Measurements from ENCODE around the gene PLCH1. TPM values are rescaled to one million over a fixed set of nuclear protein-coding genes. Genes with fewer than 3 reads are reported as not detected.

PLCH1 gene
- total RNA-seq, 2 experiments from 2014 or later = 0.03 to 0.20 TPM

DNA sequence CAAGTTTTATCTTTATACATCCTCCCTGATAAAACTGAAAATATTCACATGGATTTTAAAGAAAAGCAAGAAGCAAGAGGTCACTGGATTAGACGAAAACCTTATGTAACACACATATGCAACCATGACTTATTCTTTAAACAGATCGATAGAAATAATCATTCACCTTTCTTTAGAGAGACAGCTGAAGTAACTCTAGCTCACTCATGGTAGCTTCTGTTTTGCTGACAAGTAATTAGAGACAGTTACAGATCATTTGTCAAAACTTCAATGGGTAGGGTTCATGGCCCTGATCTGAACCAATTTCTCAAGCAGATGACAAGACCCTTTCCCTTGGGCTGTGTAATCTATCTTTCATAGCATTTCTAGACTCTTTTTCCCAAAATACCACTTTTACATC lies 74.5 kb downstream of the PLCH1 start:
- Mint-ChIP-seq H3K9me3 (no peaks in the 10 kb centered on the region), H3K27ac (no peak overlapping the region), H3K4me3 (no peak overlapping the region), H3K27me3 (no peaks in the 10 kb centered on the region), H3K36me3 (ENCODE audit: low read depth) (no peaks in the 10 kb centered on the region), H3K4me1 (ENCODE audit: low read depth) (no peaks in the 10 kb centered on the region)
- TF ChIP-seq, protein P1, sequence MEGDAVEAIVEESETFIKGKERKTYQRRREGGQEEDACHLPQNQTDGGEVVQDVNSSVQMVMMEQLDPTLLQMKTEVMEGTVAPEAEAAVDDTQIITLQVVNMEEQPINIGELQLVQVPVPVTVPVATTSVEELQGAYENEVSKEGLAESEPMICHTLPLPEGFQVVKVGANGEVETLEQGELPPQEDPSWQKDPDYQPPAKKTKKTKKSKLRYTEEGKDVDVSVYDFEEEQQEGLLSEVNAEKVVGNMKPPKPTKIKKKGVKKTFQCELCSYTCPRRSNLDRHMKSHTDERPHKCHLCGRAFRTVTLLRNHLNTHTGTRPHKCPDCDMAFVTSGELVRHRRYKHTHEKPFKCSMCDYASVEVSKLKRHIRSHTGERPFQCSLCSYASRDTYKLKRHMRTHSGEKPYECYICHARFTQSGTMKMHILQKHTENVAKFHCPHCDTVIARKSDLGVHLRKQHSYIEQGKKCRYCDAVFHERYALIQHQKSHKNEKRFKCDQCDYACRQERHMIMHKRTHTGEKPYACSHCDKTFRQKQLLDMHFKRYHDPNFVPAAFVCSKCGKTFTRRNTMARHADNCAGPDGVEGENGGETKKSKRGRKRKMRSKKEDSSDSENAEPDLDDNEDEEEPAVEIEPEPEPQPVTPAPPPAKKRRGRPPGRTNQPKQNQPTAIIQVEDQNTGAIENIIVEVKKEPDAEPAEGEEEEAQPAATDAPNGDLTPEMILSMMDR (IDR thresholded peaks at IDR 0.05) = no peak
- H3K36me3 ChIP-seq (ENCODE audit: insufficient read depth, low read length) = no peaks in the 10 kb centered on the region
- POLR2A ChIA-PET = no interaction called here
- CTCF ChIA-PET = no interaction called here
- no peaks in the 10 kb centered on the region for H3K27me3 ChIP-seq (ENCODE audit: control insufficient read depth in 1 of 2, insufficient read depth in 2 of 2, low read length in 2 of 2)
- no peak overlapping the region for H3K4me3 ChIP-seq (ENCODE audit: low read length)
- DNase-seq (no peak), ATAC-seq (ENCODE audit: poor library complexity) (no peak)
- H3K4me1 ChIP-seq (ENCODE audit: insufficient read depth, low read length) = no peaks in the 10 kb centered on the region
- H3K27ac ChIP-seq (ENCODE audit: low read depth in 1 of 2, low read length in 2 of 2) = no peak overlapping the region
- H3K9me3 ChIP-seq (ENCODE audit: control insufficient read depth in 1 of 2, insufficient read depth in 1 of 2, low read length in 2 of 2) = no peaks in the 10 kb centered on the region
- intact Hi-C loops (cut with DNase I, micrococcal nuclease) = no loop called here

DNA sequence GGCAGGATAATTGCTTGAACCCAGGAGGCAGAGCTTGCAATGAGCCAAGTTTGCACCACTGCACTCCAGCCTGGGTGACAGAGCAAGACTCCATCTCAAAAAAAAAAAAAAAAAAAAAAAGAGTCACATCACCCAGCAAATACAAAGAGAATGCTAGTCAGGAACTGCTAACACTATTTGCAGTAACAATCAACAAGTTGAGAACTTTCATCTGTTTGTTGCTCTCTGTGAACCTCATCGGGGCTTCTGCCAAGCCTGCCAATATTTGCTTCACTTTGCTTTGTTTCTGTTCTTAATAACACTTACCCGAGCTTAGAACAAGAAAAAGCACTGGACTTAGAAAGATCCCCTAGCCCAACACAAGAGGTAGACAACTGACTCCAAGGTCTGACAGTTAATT lies 76.9 kb downstream of the PLCH1 start:
- Mint-ChIP-seq H3K4me1 (ENCODE audit: low read depth) (no peaks in the 10 kb centered on the region), H3K9me3 (no peaks in the 10 kb centered on the region), H3K27ac (no peak overlapping the region), H3K4me3 (no peak overlapping the region), H3K27me3 (no peaks in the 10 kb centered on the region), H3K36me3 (ENCODE audit: low read depth) (no peaks in the 10 kb centered on the region)
- POLR2A ChIA-PET = no interaction called here
- H3K27ac ChIP-seq (ENCODE audit: low read depth in 1 of 2, low read length in 2 of 2) = no peak overlapping the region
- DNase-seq = no peak
- no peak for ATAC-seq (ENCODE audit: poor library complexity)
- TF ChIP-seq, protein P1 (IDR thresholded peaks at IDR 0.05) = no peak
- CTCF ChIA-PET = no interaction called here
- H3K36me3 ChIP-seq (ENCODE audit: insufficient read depth, low read length) = no peaks in the 10 kb centered on the region
- H3K4me3 ChIP-seq (ENCODE audit: low read length) = no peak overlapping the region
- H3K9me3 ChIP-seq (ENCODE audit: control insufficient read depth in 1 of 2, insufficient read depth in 1 of 2, low read length in 2 of 2) = no peaks in the 10 kb centered on the region
- intact Hi-C loops (cut with DNase I, micrococcal nuclease) = no loop called here
- H3K4me1 ChIP-seq (ENCODE audit: insufficient read depth, low read length) = no peaks in the 10 kb centered on the region
- H3K27me3 ChIP-seq (ENCODE audit: control insufficient read depth in 1 of 2, insufficient read depth in 2 of 2, low read length in 2 of 2) = no peaks in the 10 kb centered on the region

DNA sequence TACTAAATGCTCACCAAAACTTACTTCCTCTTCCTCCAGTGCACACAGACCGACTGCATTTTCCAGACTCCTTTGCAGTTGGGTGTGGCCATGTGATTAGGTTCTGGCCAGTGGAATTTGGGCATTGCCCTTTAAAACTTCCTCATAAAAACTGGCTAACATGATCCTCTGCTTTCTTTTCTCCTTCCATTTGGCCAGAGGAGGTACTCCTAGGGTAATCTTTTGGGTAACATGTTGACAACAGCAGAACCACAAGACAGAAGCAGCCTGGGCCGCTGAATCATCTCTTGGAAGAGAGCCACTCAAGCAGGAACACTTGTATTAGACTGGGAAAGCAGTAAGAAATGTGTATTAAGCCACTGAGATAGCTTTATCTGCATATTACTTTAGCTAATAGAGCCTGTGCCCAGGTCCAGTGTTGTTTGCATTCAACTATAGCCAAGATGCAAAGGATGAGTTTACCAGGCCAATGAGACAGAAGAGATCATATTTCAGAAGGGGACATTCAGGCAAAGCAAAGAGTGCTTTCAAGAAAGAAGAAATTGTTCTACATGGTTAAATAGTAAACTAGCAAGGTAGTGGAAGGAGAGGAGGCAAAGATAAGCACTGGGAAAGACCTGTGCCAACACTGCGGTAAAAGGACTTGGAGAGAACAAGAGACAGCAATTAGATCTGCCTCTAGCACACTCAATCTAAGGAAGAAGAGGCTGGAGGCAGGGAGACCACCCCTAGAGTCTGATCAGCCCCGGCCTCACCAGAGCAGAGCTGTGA lies 79.8 kb downstream of the PLCH1 start:
- Histone ChIP-seq H3K27ac (ENCODE audit: low read depth in 1 of 2, low read length in 2 of 2) (no peak overlapping the region), H3K9me3 (ENCODE audit: control insufficient read depth in 1 of 2, insufficient read depth in 1 of 2, low read length in 2 of 2) (no peaks in the 10 kb centered on the region), H3K36me3 (ENCODE audit: insufficient read depth, low read length) (no peaks in the 10 kb centered on the region), H3K4me3 (ENCODE audit: low read length) (no peak overlapping the region), H3K27me3 (ENCODE audit: control insufficient read depth in 1 of 2, insufficient read depth in 2 of 2, low read length in 2 of 2) (no peaks in the 10 kb centered on the region), H3K4me1 (ENCODE audit: insufficient read depth, low read length) (no peaks in the 10 kb centered on the region)
- POLR2A ChIA-PET = no interaction called here
- H3K27me3 Mint-ChIP-seq = no peaks in the 10 kb centered on the region
- DNase-seq (no peak), ATAC-seq (ENCODE audit: poor library complexity) (no peak)
- TF ChIP-seq, protein P1 (IDR thresholded peaks at IDR 0.05) = no peak
- CTCF ChIA-PET = interaction anchor here (0.9 kb wide), 1 partner anchor 17 kb away, joined by 3 read pairs; no protein-coding TSS in a partner anchor
- no peaks in the 10 kb centered on the region for H3K9me3 Mint-ChIP-seq
- no peak overlapping the region for H3K4me3 Mint-ChIP-seq
- H3K36me3 Mint-ChIP-seq (ENCODE audit: low read depth) = no peaks in the 10 kb centered on the region
- no peak overlapping the region for H3K27ac Mint-ChIP-seq
- intact Hi-C loops (cut with DNase I, micrococcal nuclease) = no loop called here
- H3K4me1 Mint-ChIP-seq (ENCODE audit: low read depth) = no peaks in the 10 kb centered on the region

Measured in CD4-positive, alpha-beta T cell (primary cell).